ENCODE measurements around the gene FADS2. TPM values are rescaled to one million over a fixed set of nuclear protein-coding genes. Genes with fewer than 3 reads are reported as not detected.

Gene FADS2
- total and polyA plus RNA-seq, 2 of the 13 experiments (the other 11 are each of a cell fraction or from before 2014, with no cell fraction given) = 90.1 to 124 TPM

DNA sequence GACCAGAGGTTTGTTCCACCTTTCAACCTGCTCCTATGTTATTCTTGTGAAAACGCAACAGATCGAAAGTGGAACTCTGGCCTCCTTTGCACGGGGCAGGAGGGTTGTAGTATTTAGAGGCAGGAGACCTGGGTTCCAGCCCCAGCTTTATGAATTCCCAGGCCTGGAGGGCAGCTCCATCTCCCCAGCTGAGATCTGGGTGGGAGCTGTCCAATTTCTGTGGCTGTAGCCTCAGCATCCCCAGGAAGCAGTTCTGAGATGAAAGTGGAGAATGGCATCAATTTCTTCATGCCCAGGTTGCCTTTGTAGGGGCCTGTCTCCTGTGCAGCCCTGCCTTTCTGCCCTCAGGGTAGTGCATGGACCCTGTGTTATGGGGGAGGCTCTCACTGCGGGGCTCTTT is 4.1 kb downstream of the FADS2 start:
- DNase-seq (ENCODE audit: low spot score) = no peak
- in situ Hi-C loops (cut with HindIII; ENCODE audit: extremely low pct_ligation_motif_present, low pct_unique_long_range_greater_than_20kb) (no loop called here), intact Hi-C loops (cut with micrococcal nuclease; ENCODE audit: unreplicated experiment) (no loop called here)
- Histone ChIP-seq H4K20me1 (ENCODE audit: insufficient read depth, low read length) (no peaks in the 10 kb centered on the region), H3K4me3 (replicated peaks in 1 of 3; ENCODE audit: insufficient read depth in 1 of 3, low read depth in 2 of 3, low read length in 3 of 3) (no peak overlapping the region), H3K9me3 (ENCODE audit: low read length) (no peaks in the 10 kb centered on the region), H3K27ac (ENCODE audit: extremely low read length, insufficient read depth, low read length) (no peak overlapping the region), H3K9ac (ENCODE audit: insufficient read depth, low read depth, low read length) (no peak overlapping the region), H2AFZ (ENCODE audit: low read length) (no peak overlapping the region), H3K4me2 (ENCODE audit: low read depth, low read length) (no peak overlapping the region), H3K36me3 (replicated peaks in 1 of 2; ENCODE audit: control insufficient read depth in 1 of 2, insufficient read depth in 2 of 2, low read length in 2 of 2) (no peaks in the 10 kb centered on the region), H3K27me3 (ENCODE audit: control insufficient read depth in 1 of 2, insufficient read depth in 2 of 2, low read length in 2 of 2) (no peaks in the 10 kb centered on the region), H3K79me2 (ENCODE audit: insufficient read depth, low read length) (peaks cover 33% of the 10 kb centered on the region), H3K4me1 (ENCODE audit: insufficient read depth, low read length) (peaks cover 34% of the 10 kb centered on the region)
- WGBS (ENCODE audit: low lambda C conversion rate) = 94% methylated on average over 3 of the region's 4 CpGs
- FAIRE-seq = no peak
- ChIA-PET CTCF (ENCODE audit: low intra/inter-chr PET ratio, low total read pairs) (no interaction called here), POLR2A (no interaction called here)
- TF ChIP-seq ZNF33A (CRISPR knock-in tag; IDR thresholded peaks at IDR 0.05; ENCODE audit: borderline replicate concordance) = no peak
- no peak for TF ChIP-seq IKZF4 (CRISPR knock-in tag; IDR thresholded peaks at IDR 0.05; ENCODE audit: borderline replicate concordance, low read depth, not compliant biosample characterization)
- no peak for TF ChIP-seq ZNF496 (CRISPR knock-in tag; IDR thresholded peaks at IDR 0.05; ENCODE audit: insufficient replicate concordance)
- TF ChIP-seq SAFB2 (CRISPR knock-in tag; IDR thresholded peaks at IDR 0.05; ENCODE audit: borderline replicate concordance, low read depth) = no peak
- TF ChIP-seq, protein P1, sequence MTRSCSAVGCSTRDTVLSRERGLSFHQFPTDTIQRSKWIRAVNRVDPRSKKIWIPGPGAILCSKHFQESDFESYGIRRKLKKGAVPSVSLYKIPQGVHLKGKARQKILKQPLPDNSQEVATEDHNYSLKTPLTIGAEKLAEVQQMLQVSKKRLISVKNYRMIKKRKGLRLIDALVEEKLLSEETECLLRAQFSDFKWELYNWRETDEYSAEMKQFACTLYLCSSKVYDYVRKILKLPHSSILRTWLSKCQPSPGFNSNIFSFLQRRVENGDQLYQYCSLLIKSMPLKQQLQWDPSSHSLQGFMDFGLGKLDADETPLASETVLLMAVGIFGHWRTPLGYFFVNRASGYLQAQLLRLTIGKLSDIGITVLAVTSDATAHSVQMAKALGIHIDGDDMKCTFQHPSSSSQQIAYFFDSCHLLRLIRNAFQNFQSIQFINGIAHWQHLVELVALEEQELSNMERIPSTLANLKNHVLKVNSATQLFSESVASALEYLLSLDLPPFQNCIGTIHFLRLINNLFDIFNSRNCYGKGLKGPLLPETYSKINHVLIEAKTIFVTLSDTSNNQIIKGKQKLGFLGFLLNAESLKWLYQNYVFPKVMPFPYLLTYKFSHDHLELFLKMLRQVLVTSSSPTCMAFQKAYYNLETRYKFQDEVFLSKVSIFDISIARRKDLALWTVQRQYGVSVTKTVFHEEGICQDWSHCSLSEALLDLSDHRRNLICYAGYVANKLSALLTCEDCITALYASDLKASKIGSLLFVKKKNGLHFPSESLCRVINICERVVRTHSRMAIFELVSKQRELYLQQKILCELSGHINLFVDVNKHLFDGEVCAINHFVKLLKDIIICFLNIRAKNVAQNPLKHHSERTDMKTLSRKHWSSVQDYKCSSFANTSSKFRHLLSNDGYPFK (CRISPR knock-in tag; IDR thresholded peaks at IDR 0.05; ENCODE audit: borderline replicate concordance) = no peak
- no peak for TF ChIP-seq DNMT3B (CRISPR knock-in tag; conservative IDR thresholded peaks at IDR 0.05)
- TF ChIP-seq ZNF234 (CRISPR knock-in tag; conservative IDR thresholded peaks at IDR 0.05) = no peak
- no peak for TF ChIP-seq CREM (IDR thresholded peaks at IDR 0.05)
- TF ChIP-seq CREM (CRISPR knock-in tag; IDR thresholded peaks at IDR 0.05) = no peak
- TF ChIP-seq ZNF430 (CRISPR knock-in tag; IDR thresholded peaks at IDR 0.05) = no peak
- TF ChIP-seq CHD2 (IDR thresholded peaks at IDR 0.05; ENCODE audit: low read depth, low read length) = no peak
- no peak for TF ChIP-seq RNF2 (conservative IDR thresholded peaks at IDR 0.05; ENCODE audit: low read depth)
- no peak for TF ChIP-seq MLLT10 (CRISPR knock-in tag; IDR thresholded peaks at IDR 0.05)
- TF ChIP-seq TAF15 (IDR thresholded peaks at IDR 0.05; ENCODE audit: low read depth, low read length, poor library complexity, severe bottlenecking) = no peak
- TF ChIP-seq SRSF9 (IDR thresholded peaks at IDR 0.05; ENCODE audit: borderline replicate concordance, insufficient read depth, low read depth, low read length, poor library complexity, severe bottlenecking) = no peak
- no TSS peak for BruUV-seq (replicated peaks)
- no peak for ATAC-seq

All from HepG2 (cell line).